Peyer's patch (tissue), 4 donors: ENCODE results near the gene RNH1. TPM values are rescaled to one million over a fixed set of nuclear protein-coding genes. Genes with fewer than 3 reads are reported as not detected.

ENCODE experiments used
- DNase-seq, 3 donors: peaks; one replicate each; pipeline ENCODE4 v3.0.0-alpha.2; 2017 to 2019
- H3K27ac ChIP-seq, 4 donors: fragments of 200-600 bp; sonication (generic); one replicate each; pipeline ENCODE4 v1.5.1; 2016 to 2019
- H3K27me3 ChIP-seq, 2 donors: fragments of 200-600 bp; sonication (generic); one replicate each; pipeline ENCODE4 v1.5.1; 2019
- H3K36me3 ChIP-seq, 3 donors: fragments of 200-600 bp; sonication (generic); one replicate each; pipeline ENCODE4 v1.5.1; 2016 to 2019
- H3K4me1 ChIP-seq, 4 donors: fragments of 200-600 bp; sonication (generic); one replicate each; pipeline ENCODE4 v1.5.1; 2016 to 2019
- H3K4me3 ChIP-seq, 4 donors: fragments of 200-600 bp; sonication (generic); 1 replicate in 3 of 4; 2 replicates in 1 of 4; pipeline ENCODE4 v1.5.1; 2016 to 2019; ENCODE audit warnings: mild to moderate bottlenecking in 1 of 4
- H3K9me3 ChIP-seq, 4 donors: fragments of 200-600 bp; sonication (generic); one replicate each; pipeline ENCODE4 v1.5.1; 2016 to 2019; ENCODE audit warnings: mild to moderate bottlenecking in 1 of 4
- POLR2A ChIP-seq, 2 donors: fragments of 450-650 bp; IDR thresholded peaks; one replicate each; pipeline ENCODE4 v1.5.1; 2017; ENCODE audit warnings: antibody characterized with exemption in 2 of 2, mild to moderate bottlenecking in 2 of 2, moderate library complexity in 2 of 2
- total RNA-seq, 4 donors: library from RNA; depleted of rRNA; stranded (reverse); fragments of >200 nt; gene quantifications; one replicate each; pipeline ENCODE4 v1.1.0, GENCODE V29; 2016
- TF ChIP-seq, protein P1 (sequence below), 6 experiments: fragments of 450-650 bp in 4 of 6; fragments of 200-600 bp in 2 of 6; sonication (generic) in 1 of 6; IDR thresholded peaks; one replicate each; pipeline ENCODE4 v1.5.1; 2017 to 2019; ENCODE audit warnings: antibody characterized with exemption in 6 of 6, mild to moderate bottlenecking in 3 of 6, moderate library complexity in 1 of 6

The RNH1 gene
- total RNA-seq, 4 donors from 2014 or later: 130 to 157 (median 137) TPM

DNA sequence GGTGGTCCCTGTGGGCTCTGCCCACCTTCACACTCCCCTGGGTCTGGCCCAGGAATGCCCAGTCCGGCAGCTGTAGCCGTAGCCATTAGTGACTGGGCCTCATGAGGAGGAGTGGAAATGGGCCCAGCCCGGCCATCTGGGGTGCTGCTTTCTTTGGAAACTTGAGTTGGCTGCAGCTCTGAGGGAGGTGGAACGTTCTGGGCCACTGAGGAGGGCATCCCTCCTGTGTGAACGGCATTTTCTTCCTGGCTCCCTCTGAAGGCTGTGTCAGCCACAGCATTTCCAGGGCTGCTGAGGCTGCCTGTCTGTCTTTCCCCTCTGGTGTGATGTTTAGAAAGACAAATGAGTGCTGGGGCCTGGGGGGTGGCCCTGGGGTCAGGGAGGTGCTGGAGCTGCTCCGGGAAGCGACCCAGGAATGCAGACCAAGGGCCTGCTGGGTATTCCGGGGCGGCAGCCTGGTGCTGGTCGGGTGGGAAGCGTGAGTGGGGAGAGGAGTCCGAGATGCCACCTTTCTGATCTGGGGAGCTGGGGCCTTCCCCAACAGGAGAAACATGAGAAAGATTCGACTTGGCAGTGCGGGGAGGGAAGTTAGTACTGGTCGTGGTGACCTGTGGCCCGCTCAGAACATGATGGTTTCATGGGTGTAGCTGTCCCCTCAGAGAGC lies 29.9 kb downstream of the RNH1 start:
- H3K4me3 ChIP-seq: no peak overlapping the region
- no peak overlapping the region for H3K27ac ChIP-seq
- H3K27me3 ChIP-seq: no peaks in the 10 kb centered on the region
- TF ChIP-seq POLR2A (IDR thresholded peaks at IDR 0.05): no peak
- TF ChIP-seq, protein P1, sequence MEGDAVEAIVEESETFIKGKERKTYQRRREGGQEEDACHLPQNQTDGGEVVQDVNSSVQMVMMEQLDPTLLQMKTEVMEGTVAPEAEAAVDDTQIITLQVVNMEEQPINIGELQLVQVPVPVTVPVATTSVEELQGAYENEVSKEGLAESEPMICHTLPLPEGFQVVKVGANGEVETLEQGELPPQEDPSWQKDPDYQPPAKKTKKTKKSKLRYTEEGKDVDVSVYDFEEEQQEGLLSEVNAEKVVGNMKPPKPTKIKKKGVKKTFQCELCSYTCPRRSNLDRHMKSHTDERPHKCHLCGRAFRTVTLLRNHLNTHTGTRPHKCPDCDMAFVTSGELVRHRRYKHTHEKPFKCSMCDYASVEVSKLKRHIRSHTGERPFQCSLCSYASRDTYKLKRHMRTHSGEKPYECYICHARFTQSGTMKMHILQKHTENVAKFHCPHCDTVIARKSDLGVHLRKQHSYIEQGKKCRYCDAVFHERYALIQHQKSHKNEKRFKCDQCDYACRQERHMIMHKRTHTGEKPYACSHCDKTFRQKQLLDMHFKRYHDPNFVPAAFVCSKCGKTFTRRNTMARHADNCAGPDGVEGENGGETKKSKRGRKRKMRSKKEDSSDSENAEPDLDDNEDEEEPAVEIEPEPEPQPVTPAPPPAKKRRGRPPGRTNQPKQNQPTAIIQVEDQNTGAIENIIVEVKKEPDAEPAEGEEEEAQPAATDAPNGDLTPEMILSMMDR (IDR thresholded peaks at IDR 0.05): no peak
- H3K36me3 ChIP-seq: no peaks in the 10 kb centered on the region
- no peaks in the 10 kb centered on the region for H3K4me1 ChIP-seq
- no peaks in the 10 kb centered on the region for H3K9me3 ChIP-seq
- no peak for DNase-seq

DNA sequence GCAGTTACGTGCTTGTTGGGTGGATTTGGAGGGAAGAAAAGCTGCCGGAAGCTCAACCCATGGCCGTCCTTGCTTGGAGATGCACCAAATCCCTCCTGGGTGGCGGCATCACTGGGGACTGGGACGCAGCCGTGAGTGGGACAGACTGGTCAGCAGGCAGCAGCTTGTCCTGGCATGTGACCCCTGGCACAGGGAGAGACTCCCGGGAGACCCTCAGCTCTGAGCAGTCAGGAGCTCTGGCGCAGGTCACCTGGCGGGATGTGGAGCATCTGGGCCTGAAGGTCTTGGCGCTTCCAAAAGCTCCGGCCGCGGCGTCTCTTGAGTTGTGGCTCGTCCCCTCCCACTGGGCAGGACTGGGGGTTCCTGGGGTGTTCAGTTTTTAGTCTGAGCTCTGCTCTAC lies 30.6 kb downstream of the RNH1 start:
- H3K36me3 ChIP-seq: no peaks in the 10 kb centered on the region
- no peak for DNase-seq
- H3K9me3 ChIP-seq: no peaks in the 10 kb centered on the region
- no peak for TF ChIP-seq POLR2A (IDR thresholded peaks at IDR 0.05)
- TF ChIP-seq, protein P1 (IDR thresholded peaks at IDR 0.05): no peak
- H3K27me3 ChIP-seq: no peaks in the 10 kb centered on the region
- H3K4me3 ChIP-seq: no peak overlapping the region
- no peaks in the 10 kb centered on the region for H3K4me1 ChIP-seq
- no peak overlapping the region for H3K27ac ChIP-seq

DNA sequence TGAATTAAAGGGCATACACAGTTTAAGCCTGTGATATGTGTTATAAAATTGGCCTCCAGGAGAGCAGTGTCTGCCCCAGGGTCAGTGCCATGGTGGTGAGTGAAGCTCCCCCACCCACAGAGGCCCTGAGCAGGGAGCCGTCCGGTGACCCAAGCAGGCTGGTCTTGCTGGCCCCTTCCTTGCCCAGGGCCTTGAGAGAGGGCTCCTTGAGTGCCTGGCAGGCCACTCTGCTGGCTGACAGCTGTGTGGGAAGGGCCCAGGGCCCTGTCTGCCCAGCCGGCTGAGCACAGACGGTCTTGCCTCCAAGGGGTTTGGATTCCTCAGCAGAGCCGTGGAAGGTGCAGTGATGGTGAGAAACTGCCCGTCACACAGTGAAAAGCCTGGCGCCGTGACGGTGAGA lies 31.1 kb downstream of the RNH1 start:
- no peak for TF ChIP-seq POLR2A (IDR thresholded peaks at IDR 0.05)
- TF ChIP-seq, protein P1 (IDR thresholded peaks at IDR 0.05): no peak
- no peaks in the 10 kb centered on the region for H3K36me3 ChIP-seq
- H3K4me3 ChIP-seq: no peak overlapping the region
- no peak overlapping the region for H3K27ac ChIP-seq
- H3K27me3 ChIP-seq: no peaks in the 10 kb centered on the region
- no peaks in the 10 kb centered on the region for H3K9me3 ChIP-seq
- DNase-seq: no peak
- H3K4me1 ChIP-seq: no peaks in the 10 kb centered on the region

DNA sequence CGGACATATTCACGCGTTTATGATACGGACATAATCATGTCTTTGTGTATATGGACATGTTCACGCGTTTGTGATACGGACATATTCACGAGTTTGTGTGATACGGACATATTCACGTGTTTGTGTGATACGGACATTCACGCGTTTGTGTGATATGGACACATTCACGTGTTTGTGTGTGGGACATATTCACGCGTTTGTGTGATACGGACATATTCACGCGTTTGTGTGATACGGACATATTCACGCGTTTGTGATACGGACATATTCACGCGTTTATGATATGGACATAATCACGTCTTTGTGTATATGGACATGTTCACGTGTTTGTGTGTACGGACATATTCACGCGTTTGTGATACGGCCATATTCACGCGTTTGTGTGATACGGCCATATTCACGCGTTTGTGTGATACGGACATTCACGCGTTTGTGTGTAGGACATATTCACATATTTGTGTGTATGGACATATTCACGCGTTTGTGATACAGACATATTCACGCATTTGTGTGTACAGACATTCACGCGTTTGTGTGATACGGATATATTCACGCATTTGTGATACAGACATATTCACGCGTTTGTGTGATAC lies 32.0 kb downstream of the RNH1 start:
- Histone ChIP-seq H3K36me3 (no peaks in the 10 kb centered on the region), H3K27ac (no peak overlapping the region), H3K4me3 (no peak overlapping the region), H3K27me3 (no peaks in the 10 kb centered on the region), H3K9me3 (no peaks in the 10 kb centered on the region), H3K4me1 (peaks cover 0 to 7% (median 0%) of the 10 kb centered on the region in 4 donors)
- no peak for DNase-seq
- TF ChIP-seq POLR2A (IDR thresholded peaks at IDR 0.05): no peak
- TF ChIP-seq, protein P1 (IDR thresholded peaks at IDR 0.05): no peak

DNA sequence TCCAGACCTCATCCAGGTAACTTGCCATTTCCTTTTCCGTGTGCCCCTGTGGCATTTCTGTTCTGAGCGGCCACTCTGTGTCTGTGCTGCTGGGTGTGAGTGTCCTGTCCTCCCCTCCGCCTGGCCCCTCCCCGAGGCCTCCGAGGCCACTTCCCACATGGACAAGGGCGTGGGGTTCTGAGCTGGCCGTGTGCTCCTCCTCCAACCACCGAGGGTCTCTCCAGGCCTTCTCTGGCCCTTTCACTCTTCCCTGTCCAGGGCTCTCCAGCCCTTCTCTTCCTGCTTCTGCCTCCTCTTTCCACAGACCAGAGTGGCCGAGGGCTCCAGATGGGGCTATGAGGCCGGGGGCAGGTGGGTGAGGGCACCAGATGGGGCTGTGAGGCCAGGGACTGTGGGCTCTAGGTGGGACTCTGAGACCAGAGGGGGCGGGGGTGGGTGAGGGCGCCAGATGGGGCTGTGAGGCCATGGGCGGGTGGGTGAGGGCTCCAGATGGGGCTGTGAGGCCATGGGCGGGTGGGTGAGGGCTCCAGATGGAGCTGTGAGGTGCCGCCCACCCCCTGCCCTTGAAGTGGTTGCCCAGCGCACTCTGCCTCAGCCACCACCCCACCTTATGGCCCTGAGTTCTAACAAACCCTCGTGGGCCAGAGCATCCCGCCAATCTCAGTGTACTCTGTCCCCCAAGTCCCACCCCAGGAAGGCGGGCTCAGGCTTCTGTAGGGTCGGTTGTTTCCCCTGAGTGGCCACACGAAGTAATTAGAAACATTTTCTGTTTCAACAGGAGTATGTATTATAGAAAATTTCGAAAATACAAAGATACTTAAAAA lies 32.9 kb downstream of the RNH1 start:
- Histone ChIP-seq H3K4me1 (peaks cover 0 to 13% (median 0%) of the 10 kb centered on the region in 4 donors), H3K27ac (no peak overlapping the region), H3K36me3 (no peaks in the 10 kb centered on the region), H3K9me3 (no peaks in the 10 kb centered on the region), H3K4me3 (no peak overlapping the region), H3K27me3 (no peaks in the 10 kb centered on the region)
- TF ChIP-seq, protein P1 (IDR thresholded peaks at IDR 0.05): no peak
- TF ChIP-seq POLR2A (IDR thresholded peaks at IDR 0.05): no peak
- DNase-seq: no peak
